NCI-H82 (cell line): ENCODE measurements around the gene C5orf58.
A peak's percentile ranks its signal among the peaks of the same experiment; 100 is the strongest.
"Not testable (repeated sequence)": the region's sequence is repeated elsewhere in the genome, so short reads cannot be mapped to it uniquely, and the experiment has no call there.

Source experiments
- DNase-seq: peaks from one replicate; lab custom pipeline; 2025; lab: John Stamatoyannopoulos, UW

The C5orf58 gene

DNA sequence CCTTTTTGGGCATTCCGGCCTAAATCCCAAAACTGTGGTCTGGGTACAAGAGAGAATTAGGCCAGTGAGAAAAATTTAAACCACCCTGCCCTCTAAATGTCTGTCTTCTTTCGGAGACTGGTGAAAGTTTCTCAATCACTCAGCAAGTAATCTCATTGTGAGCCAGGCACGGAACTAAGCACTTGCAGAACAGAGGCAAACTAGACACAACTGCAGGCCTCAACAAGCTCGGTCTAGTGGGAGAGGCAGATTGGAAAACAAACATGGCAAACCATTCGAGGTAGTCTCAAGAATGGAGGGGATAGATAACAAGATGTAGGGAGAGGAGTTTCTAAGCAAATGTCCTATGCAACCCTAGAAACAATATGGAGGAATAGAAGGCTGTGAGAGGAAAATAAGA is 8.9 kb upstream of the C5orf58 start:
- no peak for DNase-seq

DNA sequence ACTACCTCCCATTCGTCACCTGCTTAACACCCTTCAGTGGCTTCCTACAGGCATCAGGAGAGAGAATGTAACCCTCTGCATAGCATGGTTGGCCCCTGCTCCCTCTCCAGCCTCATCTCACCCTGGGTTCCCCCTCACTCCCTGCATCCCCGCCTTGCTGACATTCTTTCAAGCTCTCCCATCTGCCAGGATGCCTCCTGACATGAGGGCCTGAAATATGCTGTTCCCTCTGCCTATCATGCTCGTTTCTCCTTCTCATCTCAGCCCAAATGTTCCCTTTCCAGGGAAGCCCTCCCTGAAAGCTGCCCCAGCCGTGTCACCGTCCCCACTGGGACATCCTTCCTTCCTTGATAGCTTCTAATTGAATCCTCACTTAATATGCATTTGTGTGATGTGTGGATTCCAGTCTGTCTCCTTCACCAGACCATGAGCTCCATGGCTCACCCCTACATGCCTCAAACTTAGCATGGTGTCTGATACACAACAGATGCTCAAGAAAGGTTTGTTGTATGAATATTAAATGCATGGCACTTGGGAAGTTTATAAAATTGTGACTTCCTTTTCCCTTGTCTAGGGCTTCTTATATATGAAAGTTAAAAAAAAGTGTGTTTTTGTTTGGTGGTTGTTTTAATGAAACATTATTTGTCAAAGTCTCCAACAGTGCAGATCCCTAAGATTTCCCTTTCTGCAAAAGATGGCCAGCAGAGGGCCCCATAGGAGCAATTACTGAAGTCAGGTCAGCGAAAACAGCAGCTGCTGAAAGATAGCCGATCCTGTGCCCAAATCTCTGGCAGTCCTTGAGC is 7.3 kb upstream of the C5orf58 start:
- peak; percentile 67 for DNase-seq

DNA sequence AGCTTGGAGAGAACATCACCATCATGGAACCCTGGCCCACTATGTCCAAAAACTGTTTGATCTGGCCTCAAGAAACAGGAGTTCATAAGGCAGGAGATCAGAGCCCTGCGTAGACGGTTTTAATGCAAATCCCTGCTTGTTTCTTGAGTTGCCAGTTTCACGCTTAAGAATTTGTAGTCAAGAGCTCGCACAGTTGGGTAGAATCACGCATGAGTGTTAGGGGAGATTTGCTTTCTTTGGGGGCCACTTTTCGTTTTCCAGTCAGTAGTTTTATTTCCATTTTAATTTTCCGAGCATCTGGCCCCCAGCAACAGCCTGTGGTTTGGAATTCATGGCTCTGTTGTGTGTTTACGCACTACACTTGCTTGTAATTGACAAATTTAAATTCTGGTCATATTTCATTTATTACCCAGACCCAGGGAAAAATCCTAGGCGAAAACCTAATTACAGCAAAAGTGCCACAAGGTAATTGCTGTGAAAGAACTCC is 6.6 kb upstream of the C5orf58 start:
- no peak for DNase-seq

DNA sequence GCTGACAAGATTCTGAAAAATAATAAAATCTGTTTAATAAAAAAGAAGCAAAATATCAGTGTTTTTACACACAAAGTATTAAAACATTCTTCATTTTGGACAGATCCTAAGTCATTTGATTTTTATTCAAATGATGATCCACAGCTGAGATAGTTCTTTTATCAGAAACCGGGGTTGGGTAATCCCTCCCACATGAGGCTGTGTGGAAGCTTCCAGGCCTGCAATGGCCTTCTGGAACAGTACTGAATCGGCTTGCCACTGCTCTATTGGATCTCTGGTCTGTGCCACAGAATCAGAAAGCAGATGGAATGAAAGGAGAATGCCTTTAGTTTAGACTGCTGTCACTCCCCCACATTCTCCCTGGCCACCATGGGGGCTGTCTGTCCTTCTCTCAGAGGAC is 6.1 kb upstream of the C5orf58 start:
- no peak for DNase-seq

GRCh38 chr5:170228762-170229435 is 3.9 kb upstream of the C5orf58 start:
- no peak for DNase-seq

- no peak for DNase-seq
Measured at GRCh38 chr5:170233358-170233892, 640 bp downstream of the C5orf58 start.

GRCh38 chr5:170235876-170236864 is 3.4 kb downstream of the C5orf58 start:
- DNase-seq, result no peak

DNA sequence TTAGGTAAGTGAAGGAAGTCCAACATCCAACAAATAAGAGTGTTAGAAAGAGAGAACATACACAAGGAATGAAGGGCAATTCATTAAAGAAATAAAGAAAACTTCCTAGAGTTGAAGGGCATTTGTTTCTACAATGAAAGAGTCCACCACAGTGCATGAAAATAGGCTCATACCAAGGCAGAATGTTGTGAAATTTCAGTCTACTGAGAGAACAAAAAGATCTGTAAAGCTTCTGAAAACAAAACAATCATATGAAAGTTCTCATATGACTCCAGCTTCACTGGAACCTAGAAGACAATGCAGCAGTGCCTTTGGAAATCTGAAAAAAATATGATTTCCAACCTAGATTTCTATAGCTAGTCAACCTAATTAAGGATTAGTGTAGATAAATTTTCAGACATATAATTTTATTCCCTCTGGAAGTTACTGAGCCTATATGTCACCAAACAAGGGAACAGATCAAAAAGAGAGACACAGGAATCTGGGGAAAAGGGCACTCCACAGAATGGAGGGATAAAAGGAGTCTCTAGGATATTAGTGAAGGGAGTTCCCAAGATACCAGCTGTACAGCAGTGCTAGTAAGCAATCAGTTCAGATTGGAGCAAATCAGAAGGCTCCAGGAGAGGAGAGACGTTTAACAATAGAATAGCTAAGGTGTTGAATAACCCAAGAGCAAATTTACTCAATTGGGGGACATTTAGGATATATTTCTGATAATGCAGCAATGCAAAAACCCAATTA is 5.8 kb downstream of the C5orf58 start:
- no peak for DNase-seq

DNA sequence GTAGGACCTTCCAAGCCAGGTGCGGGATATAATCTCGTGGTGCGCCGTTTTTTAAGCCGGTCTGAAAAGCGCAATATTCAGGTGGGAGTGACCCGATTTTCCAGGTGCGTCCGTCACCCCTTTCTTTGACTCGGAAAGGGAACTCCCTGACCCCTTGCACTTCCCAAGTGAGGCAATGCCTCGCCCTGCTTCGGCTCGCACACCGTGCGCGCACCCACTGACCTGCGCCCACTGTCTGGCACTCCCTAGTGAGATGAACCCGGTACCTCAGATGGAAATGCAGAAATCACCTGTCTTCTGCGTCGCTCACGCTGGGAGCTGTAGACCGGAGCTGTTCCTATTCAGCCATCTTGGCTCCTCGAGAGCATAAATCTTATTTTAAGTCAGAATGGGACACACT is 12.7 kb downstream of the C5orf58 start:
- not testable (repeated sequence) for DNase-seq

DNA sequence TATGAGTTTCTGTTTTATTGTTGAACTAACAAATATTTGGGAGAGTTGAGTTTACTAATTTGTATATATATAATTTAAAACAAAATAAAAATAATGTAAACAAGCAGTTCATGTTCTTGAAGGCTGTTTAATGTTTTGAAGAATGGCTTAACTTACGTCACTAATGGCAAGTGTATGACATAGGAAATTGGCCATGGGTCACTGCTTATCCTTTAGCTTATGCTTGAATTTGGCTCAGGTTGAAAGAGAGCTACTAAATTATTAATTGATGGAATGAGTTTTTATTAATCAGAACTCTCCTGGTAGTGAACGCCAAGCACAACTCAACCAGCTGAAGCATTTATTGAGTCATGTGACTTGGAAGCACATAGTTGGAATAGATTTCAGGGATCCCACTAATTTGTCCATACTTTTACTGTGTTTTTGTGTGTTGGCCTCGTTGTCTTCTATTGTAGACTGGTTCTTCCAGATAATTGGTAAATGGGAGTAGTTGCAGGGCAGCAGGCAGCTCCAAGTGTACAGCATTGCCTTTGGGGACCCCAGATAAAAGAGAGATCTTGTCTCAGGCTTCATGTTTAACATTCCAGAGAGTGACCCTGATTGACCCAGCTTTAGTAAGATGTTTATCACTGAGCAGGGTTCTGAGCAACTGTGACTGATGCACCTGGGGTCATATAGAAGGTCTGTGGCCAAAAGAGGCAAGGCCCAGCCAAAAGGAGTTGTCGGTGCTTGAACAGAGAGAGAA is 13.5 kb downstream of the C5orf58 start:
- no peak for DNase-seq

DNA sequence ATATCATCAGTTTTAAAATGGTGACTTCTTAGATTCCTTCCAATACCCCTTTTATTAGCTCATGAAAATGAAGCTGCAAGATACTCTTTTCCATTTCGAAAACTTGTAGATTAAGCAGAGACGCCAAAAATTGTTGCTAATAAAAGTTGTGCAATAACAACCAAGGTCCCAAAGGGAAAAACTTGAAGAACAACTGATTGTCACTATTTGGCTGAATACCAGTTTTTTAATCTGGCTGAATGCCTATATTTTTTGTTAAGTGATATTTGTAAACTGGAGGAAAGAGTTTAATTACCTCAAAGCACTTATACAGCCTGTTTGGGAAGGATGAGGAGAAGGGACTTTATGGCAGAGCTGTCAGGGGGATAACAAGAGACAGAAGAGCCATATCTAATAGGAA is 14.6 kb downstream of the C5orf58 start:
- no peak for DNase-seq

DNA sequence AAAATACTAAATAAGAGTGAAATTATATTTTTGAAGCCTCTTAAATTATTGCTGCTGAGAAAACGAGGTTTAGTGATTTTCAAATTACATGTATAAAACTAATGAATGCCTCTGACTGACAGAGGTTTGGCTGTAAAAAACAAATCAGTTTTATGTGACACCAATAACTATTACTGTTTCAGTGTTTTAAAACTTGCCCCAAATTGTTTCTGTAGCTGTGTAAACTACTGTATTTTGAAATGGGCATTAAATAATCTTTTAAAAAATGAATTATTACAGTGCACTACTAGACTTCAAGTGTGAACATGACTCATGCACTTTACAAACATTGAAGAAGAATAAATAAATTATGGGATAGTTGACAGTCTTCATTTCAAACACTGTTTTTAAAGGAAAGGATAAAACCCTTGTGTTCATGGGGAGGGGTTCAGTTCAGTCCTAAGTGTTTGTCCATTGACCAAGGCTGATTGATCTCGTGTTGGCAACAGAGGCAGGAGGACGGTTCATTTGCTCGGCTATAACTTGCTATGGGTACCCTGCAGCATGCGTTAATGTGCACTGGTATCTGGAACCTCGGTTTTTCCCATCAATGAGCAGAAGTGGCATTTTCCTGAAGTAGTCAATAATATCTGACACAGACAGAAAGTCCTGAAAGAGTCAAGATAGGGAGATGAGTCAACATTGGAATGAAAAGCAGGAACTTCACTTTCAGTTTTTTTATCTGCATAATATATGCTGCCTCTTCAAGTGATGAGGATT is 15.6 kb downstream of the C5orf58 start:
- DNase-seq, result no peak

DNA sequence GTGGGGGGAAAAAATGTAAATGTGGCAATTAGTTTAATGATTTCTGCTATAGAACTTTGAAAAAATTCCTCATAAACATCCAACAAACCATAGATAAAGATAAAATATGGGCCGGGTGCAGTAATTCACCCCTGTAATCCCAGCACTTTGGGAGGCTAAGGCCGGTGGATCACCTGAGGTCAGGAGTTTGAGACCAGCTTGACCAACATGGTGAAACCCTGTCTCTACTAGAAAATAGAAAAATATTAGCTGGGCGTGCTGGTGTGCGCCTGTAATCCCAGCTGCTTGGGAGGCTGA is 16.1 kb downstream of the C5orf58 start:
- DNase-seq, result not testable (repeated sequence)

DNA sequence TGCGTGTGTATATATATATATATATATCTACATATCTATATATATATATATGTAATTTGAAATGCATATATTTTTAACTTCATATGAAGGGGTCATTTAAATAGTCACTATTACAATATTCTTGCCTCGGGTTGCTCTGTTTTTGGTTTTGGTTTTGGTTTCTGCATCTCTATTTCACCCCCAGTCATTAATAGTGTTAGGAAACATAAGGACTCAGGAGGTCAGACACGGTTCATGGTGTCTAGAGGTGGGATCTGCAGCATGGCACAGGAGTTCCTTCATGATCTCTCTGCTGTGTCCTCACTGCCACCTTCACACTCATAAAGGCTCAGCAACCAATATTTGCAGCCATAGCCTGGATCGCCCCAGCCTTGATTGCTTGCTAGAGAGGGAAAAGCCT is 16.6 kb downstream of the C5orf58 start:
- no peak for DNase-seq

DNA sequence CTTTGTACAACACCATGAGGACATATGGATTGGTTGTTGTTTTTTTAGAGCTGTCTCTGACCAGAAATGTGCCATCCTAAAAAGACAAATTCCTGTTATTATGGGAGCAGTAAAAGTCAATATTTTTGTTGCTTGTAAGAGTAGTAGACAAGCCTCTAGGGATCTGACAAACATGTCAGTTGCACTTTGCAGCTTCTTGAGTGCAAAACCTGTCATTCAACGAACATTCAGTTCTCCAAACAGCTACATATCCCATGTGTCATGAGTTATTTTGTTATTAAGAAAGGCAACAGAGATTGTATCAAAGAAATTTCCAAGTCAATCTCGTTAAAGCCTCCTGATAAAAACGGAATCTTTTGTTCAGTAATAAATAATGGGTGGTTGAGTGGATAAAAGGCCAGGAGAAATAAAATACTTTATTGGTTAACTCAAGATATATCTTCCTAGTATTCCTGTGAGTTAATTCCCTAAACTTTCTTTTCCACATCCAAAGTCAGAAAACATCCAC is 18.1 kb downstream of the C5orf58 start:
- DNase-seq, result no peak

DNA sequence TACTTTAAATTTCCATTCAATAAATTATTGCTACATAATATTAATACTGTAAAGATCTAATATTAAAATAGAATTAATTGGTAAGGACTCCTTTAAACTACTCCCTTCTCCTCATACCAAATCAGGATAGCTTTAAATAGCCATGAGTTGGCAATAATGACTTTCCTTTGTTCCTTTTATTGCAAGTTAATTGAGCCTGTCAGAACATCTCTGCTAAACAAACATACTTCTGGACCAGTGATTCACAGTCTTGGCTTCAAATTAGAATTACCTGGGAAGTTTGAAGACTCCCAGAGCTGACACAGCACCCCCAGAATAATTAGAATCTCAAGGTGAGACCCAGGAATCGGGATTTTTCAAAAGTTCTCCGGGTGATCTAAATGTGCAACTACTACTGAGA is 18.7 kb downstream of the C5orf58 start:
- DNase-seq, result no peak

GRCh38 chr5:170252109-170252508 is 19.3 kb downstream of the C5orf58 start:
- DNase-seq, result no peak

GRCh38 chr5:170252720-170253350 is 20.1 kb downstream of the C5orf58 start:
- no peak for DNase-seq

DNA sequence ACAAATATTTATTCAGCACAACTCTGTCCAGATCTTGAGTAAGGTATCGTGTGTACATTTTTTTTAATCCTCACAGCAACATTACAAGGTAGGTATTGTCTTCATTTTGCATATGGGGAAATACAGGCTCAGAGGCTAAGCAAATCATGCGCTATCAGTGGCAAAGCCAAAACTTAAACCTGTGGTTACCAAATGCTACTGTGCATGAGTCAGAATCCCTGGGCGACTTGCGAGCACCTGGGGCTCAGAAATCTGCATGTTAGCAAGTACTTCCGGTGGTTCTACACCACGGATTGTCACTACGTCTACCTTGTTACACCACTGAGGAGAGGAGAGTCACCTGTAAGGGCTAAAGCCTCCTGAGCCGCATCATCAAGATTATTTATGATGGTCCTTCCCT is 21.3 kb downstream of the C5orf58 start:
- no peak for DNase-seq
